Activated T-helper 1 cell treated with anti-CD3 and anti-CD28 coated beads, Interleukin-2, amount 50 U/mL, for 16 hours (primary cell): Measurements from ENCODE around the gene ITPKC.

Experiments
- DNase-seq, 2 donors: peaks; one replicate each; pipeline ENCODE4 v3.0.0-alpha.2; 2020; ENCODE audit warnings: low read depth in 1 of 2, low spot score in 1 of 2

ITPKC gene

GRCh38 chr19:40739030-40739839 is 22.3 kb downstream of the ITPKC start:
- no peak for DNase-seq

GRCh38 chr19:40739871-40740703 is 23.2 kb downstream of the ITPKC start:
- no peak for DNase-seq

GRCh38 chr19:40740747-40741146 is 23.8 kb downstream of the ITPKC start:
- no peak for DNase-seq

- no peak for DNase-seq
These were observed 24.8 kb downstream of the ITPKC start for GRCh38 chr19:40741527-40742390.

GRCh38 chr19:40742477-40742876 is 25.6 kb downstream of the ITPKC start:
- DNase-seq: no peak

GRCh38 chr19:40742886-40743285 is 26.0 kb downstream of the ITPKC start:
- no peak for DNase-seq

GRCh38 chr19:40743926-40744325 is 27.0 kb downstream of the ITPKC start:
- no peak for DNase-seq

- no peak for DNase-seq
These were observed 27.9 kb downstream of the ITPKC start for GRCh38 chr19:40744554-40745401.

GRCh38 chr19:40745402-40745780 is 28.5 kb downstream of the ITPKC start:
- no peak for DNase-seq

- DNase-seq: no peak
These were observed 30.6 kb downstream of the ITPKC start for GRCh38 chr19:40747536-40747935.

- DNase-seq: peak; percentile 97 to 98
These were observed 33.4 kb downstream of the ITPKC start, which contains the start of gene ACTMAP for GRCh38 chr19:40750058-40750873. TSS of gene ACTMAP (minus strand) at chr19:40750477. CDS start at chr19:40749803, 674 bp downstream.

GRCh38 chr19:40750874-40751537 is 34.1 kb downstream of the ITPKC start, which contains the start of gene SNRPA:
TSS of gene SNRPA (plus strand) at chr19:40751203. CDS start at chr19:40751409, 206 bp downstream.
- peak; percentile 91 to 92 for DNase-seq

- DNase-seq: no peak
These were observed 35.4 kb downstream of the ITPKC start for GRCh38 chr19:40752257-40752781.

- peak in 1 of 2 donors; percentile 27 for DNase-seq
These were observed 37.8 kb downstream of the ITPKC start for GRCh38 chr19:40754611-40755247.

- no peak for DNase-seq
These were observed 38.3 kb downstream of the ITPKC start for GRCh38 chr19:40755248-40755624.

- DNase-seq: no peak
These were observed 38.9 kb downstream of the ITPKC start for GRCh38 chr19:40755791-40756190.

- DNase-seq: no peak
These were observed 39.7 kb downstream of the ITPKC start for GRCh38 chr19:40756502-40757110.

GRCh38 chr19:40758491-40758890 is 41.6 kb downstream of the ITPKC start:
- DNase-seq: no peak
